ENCODE measurements around the gene NOCT. TPM values are rescaled to one million over a fixed set of nuclear protein-coding genes. Genes with fewer than 3 reads are reported as not detected.

NOCT gene
- total and polyA plus RNA-seq, 2 of the 4 experiments (the other 2 are of a cell fraction), result 5.5 to 41.4 TPM

GRCh38 chr4:139038874-139039443 is 23.4 kb downstream of the NOCT start:
- Histone ChIP-seq H2BK15ac (ENCODE audit: low read depth, low read length) (no peak overlapping the region), H2AK5ac (ENCODE audit: low read depth, low read length) (no peak overlapping the region), H3K18ac (ENCODE audit: low read depth, low read length) (no peak overlapping the region), H3K56ac (ENCODE audit: extremely low read depth, insufficient read depth, low read length) (no peak overlapping the region), H3K9me1 (ENCODE audit: insufficient read depth, low read length) (peaks cover 14% of the 10 kb centered on the region), H2BK120ac (ENCODE audit: low read depth, low read length) (no peak overlapping the region), H3K79me1 (ENCODE audit: low read depth in 1 of 2, low read length in 2 of 2) (peaks cover 32 to 68% of the 10 kb centered on the region in 2 experiments), H2AK9ac (replicated peaks; ENCODE audit: low read depth, low read length, poor library complexity) (no peak overlapping the region), H2AFZ (replicated peaks; ENCODE audit: low read length, poor library complexity) (no peak overlapping the region), H3K36me3 (ENCODE audit: control insufficient read depth, insufficient read depth, low read length) (peaks cover 8% of the 10 kb centered on the region), H3K4ac (ENCODE audit: low read depth, low read length) (no peak overlapping the region), H4K5ac (ENCODE audit: low read depth, low read length) (no peak overlapping the region), H3K14ac (replicated peaks; ENCODE audit: low read depth, low read length) (no peak overlapping the region), H4K91ac (ENCODE audit: insufficient read depth, low read depth, low read length) (no peak overlapping the region), H3K4me2 (ENCODE audit: low read depth, low read length) (no peak overlapping the region), H3K27ac (ENCODE audit: insufficient read depth, low read length) (no peak overlapping the region), H2BK20ac (ENCODE audit: low read depth, low read length) (no peak overlapping the region), H3K23ac (ENCODE audit: low read depth, low read length) (no peak overlapping the region), H3K27me3 (ENCODE audit: control insufficient read depth, insufficient read depth, low read length) (no peaks in the 10 kb centered on the region), H4K8ac (ENCODE audit: low read depth in 2 of 2, low read length in 2 of 2) (no peak overlapping the region), H3K9ac (ENCODE audit: low read depth, low read length) (no peak overlapping the region), H2BK5ac (ENCODE audit: low read depth, low read length, poor library complexity, severe bottlenecking) (no peak overlapping the region), H4K20me1 (ENCODE audit: insufficient read depth, low read length) (peaks cover 62% of the 10 kb centered on the region), H3K4me3 (ENCODE audit: insufficient read depth, low read depth, low read length) (no peak overlapping the region), H3K9me3 (ENCODE audit: control insufficient read depth, insufficient read depth, low read length) (no peaks in the 10 kb centered on the region), H3K4me1 (ENCODE audit: control insufficient read depth, insufficient read depth, low read length) (peaks cover 9% of the 10 kb centered on the region)
- dilution Hi-C loops (cut with HindIII; ENCODE audit: low sequenced_read_pairs, unreplicated experiment) (no loop called here), intact Hi-C loops (cut with micrococcal nuclease) (no loop called here), in situ Hi-C loops (cut with MboI; ENCODE audit: low sequenced_read_pairs) (no loop called here)
- BruUV-seq (replicated peaks), result no TSS peak
- ATAC-seq (ENCODE audit: low read depth) (no peak), DNase-seq (no peak)
- ChIA-PET POLR2A (ENCODE audit: unreplicated experiment) (no interaction called here), CTCF (interaction anchor here (1.3 kb wide), 1 partner anchor 8 kb away, joined by 7 read pairs; no protein-coding TSS in a partner anchor)
- WGBS, 2 experiments (ENCODE audit: extremely low coverage in 2 of 2, insufficient read length in 1 of 2), result no CpG with 5 or more reads among the region's 1 CpG
- no peak for TF ChIP-seq MAFK (IDR thresholded peaks at IDR 0.05; ENCODE audit: low read depth, low read length)
- TF ChIP-seq, protein P1, sequence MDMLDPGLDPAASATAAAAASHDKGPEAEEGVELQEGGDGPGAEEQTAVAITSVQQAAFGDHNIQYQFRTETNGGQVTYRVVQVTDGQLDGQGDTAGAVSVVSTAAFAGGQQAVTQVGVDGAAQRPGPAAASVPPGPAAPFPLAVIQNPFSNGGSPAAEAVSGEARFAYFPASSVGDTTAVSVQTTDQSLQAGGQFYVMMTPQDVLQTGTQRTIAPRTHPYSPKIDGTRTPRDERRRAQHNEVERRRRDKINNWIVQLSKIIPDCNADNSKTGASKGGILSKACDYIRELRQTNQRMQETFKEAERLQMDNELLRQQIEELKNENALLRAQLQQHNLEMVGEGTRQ (IDR thresholded peaks at IDR 0.05; ENCODE audit: low read depth, low read length), result no peak
- TF ChIP-seq RAD21 (IDR thresholded peaks at IDR 0.05; ENCODE audit: low read length), result no peak
- TF ChIP-seq POLR2A (IDR thresholded peaks at IDR 0.05; ENCODE audit: low read depth, low read length), result no peak
- no peak for TF ChIP-seq FOS (IDR thresholded peaks at IDR 0.05; ENCODE audit: low read depth, low read length)
- TF ChIP-seq NFE2L2 (IDR thresholded peaks at IDR 0.05; ENCODE audit: low read depth, low read length), result no peak
